CD4-positive, alpha-beta T cell treated with Interleukin-2 at 100 ng/mL for 4 hours (primary cell): ENCODE results near the gene RERE.

Experiments used
- DNase-seq: peaks from one replicate; pipeline ENCODE4 v3.0.0-alpha.2; 2020; ENCODE audit warnings: low spot score

Gene RERE

GRCh38 chr1:8817412-8818324 lies at the start of gene RERE:
TSS of gene RERE (minus strand) at chr1:8817640.
- peak; percentile 96 for DNase-seq

DNA sequence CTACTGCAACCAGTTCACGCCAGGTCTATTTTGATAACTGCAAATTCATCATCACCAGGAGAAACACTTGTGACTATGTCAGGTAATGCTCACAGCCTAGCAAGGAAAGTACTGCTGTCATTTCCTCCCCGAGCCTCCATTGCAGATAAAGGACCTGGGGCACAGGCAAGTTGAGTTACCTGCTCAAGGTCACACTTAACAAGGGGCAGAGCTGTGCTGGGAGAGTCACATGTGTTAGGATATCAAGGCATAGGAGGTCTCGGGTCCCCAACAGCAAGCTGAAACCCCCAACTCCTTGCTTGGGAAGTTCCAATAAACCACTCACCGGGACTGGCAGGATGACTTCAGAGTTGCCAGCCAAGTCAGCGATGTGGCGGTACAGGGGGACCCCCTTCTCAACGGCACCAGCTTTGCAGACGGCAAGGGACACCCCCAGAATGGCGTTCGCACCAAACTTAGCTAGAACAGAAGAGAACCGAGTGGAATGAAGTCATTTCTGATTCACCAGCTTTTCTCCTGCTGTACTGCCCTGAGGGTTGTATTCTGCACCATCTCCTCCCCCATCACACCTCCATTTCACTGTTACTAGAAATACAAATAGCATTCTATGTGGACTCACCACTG lies 49.5 kb upstream of the RERE start:
- no peak for DNase-seq

GRCh38 chr1:8866173-8866791 lies 48.8 kb upstream of the RERE start:
- DNase-seq = no peak

DNA sequence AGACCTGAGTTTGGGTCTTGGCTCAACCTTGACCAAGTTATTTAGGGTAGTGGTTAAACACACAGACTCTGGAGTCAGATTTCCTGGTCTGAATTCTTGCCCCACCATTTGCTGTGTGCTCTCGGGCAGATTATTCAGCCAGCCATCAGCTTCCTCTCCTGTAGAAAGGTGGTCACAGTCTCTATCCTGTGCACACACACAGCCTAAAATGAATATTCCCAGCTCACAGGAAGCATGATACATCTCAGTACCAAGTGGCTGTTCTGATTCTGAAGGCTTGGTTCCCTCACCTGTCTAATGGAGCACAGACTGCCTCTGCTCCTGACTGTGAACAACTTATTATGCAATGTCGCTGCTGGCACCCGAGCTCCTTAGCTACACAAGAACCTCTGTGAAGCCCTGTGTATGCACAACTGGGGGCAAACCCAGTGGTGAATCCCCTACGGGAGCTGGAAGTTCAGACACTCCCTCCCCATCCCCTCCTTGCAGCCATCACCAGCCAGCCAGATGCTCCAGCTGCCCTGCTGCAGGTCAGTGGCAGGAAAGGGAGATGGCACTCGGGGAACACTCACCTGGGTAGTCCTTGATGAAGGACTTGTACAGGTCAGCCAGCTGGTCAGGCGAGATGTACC lies 47.4 kb upstream of the RERE start:
- no peak for DNase-seq

DNA sequence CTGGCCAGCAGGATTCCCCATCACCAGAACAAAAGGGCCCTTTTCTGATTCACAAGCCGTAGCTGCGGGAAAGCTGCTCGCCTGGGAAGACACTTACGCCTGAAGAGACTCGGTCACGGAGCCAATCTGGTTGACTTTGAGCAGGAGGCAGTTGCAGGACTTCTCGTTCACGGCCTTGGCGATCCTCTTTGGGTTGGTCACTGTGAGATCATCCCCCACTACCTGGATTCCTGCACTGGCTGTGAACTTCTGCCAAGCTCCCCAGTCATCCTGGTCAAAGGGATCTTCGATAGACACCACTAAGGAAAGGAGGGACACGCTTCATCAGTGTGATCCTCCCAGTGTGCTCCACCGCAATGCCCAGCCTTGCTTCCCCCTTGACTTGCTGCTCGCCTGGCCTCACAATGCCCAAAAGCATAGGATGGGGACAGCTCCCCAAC lies 46.4 kb upstream of the RERE start:
- DNase-seq = no peak

DNA sequence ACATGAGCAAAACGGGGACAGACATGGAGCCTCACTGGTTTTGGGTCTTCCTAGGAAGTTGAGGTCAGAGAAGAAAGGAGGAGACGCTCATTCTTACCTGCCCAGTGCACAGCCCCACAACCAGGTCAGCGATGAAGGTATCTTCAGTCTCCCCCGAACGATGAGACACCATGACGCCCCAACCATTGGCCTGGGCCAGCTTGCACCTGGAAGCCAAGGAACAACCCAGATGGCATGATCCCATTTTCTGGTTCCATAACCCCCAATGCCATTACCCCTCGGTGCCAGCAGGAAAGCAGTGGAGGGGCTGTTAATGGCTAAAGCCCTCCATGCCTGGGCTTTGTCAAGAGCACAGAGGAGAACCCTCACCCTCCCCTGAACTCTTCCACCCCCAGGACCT lies 45.7 kb upstream of the RERE start:
- DNase-seq = no peak

- DNase-seq = peak; percentile 64
Measured at GRCh38 chr1:8862528-8862927, 45.1 kb upstream of the RERE start.

- DNase-seq = no peak
Measured at GRCh38 chr1:8860738-8861516, 43.5 kb upstream of the RERE start.

- peak; percentile 71 for DNase-seq
Measured at GRCh38 chr1:8858888-8859706, 41.7 kb upstream of the RERE start.

GRCh38 chr1:8858112-8858668 lies 40.8 kb upstream of the RERE start:
- peak; percentile 16 for DNase-seq

- DNase-seq = no peak
Measured at GRCh38 chr1:8856689-8857412, 39.4 kb upstream of the RERE start.

DNA sequence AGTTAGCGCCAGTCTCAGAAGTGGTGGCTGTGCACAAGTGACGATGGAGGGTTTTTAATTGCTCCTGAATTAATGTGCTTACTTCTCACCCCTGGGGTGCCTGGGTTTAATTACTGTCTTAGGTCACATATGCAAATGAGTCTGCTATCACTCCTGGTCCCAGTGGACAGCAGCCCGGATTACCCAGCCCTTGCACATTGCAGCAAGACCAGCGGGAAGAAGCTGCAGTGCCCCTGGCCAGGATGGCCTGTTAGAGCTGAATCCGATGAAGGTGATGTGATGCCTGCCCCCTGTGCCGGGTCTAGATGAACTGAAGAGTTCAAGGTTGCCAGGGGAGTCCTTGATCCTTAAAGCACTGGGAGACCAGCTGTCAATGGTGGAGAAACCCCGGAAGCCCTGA lies 36.8 kb upstream of the RERE start:
- DNase-seq = no peak

- no peak for DNase-seq
Measured at GRCh38 chr1:8851060-8851459, 33.6 kb upstream of the RERE start.

GRCh38 chr1:8848663-8849386 lies 31.4 kb upstream of the RERE start:
- DNase-seq = peak; percentile 71

DNA sequence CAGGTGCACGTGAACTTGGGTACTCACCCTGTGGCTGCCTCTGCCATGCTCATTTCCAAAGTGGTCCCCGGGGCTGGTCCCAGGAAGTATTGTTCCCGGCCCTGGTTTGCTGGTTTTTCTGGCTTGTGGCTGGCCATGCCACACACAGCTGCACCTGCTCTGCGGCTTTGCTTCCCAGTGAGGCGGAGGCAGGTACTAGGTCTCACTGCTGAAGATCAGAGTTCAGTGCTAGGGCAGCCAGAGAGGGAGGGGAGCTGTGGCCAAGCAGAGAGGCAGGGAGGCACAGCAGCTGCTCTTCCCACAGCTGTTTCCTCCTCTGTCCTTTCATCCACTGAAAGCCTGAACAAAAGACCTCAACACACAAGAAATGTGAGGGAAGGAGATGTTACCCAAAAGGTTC lies 30.6 kb upstream of the RERE start:
- no peak for DNase-seq

DNA sequence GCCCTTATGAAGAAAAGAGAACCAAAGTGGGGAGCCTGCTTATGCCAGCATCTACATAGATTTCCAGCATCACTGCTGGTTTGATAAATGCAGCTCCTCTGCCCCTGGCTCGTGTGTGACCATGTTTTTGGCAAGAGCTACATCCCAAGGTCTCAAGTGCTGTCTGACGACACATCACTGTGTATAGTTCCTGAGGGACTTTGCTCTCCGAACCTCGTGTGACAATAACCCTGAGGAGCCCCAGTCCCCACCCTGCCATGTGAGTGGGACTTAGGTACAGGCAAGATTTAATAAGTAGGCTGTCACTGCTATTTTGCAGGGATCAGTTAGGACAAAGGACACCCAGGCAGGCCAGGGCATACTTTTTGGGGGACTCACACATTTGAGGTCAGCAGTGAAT lies 28.8 kb upstream of the RERE start:
- DNase-seq = no peak

DNA sequence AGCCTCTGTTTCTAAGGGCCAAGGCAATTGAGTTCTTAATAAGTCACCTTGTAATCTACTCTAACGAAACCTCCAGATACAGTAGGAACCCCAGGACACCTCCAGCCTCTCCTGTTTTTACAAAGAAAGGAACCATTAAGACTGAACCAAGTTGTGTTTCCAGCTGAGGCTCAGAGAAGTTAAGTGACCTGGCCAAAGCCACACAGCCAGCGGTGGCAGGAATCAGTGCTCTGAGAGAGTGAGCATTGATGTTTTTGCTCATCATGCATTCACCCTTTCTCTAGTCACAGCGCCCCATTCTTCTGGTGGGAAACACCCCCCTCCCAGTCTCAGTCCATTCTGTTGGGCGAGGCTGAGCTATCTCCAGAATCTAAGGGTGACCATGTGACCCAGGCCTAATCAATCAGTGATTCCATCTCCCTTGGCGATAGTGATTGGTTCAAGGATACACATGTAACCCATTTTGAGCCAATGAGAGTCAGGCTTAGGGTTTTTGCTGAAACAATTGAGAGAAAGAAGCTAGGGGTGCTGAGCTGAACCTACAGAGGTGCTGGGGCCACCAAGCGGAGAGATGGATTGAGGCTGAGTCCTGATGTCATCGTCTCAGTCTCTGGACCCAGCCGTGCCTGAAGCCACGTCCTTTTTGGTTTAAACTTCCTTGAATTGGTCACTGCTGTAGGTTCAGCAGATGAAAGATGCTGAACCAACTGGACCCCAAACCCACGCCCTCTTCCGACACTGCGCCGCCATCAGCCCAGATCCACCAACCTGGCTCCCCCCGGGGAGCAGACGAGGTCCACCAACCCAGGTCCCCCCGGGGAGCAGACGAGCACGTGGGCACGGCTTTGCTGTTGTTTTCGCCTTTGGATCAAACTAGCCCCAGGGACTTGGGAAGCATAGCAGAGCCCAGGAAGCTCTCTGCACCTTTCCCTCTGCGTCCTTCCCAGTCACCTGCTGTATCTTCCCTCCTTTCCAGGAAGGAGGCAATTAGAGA lies 28.0 kb upstream of the RERE start:
- DNase-seq = no peak

DNA sequence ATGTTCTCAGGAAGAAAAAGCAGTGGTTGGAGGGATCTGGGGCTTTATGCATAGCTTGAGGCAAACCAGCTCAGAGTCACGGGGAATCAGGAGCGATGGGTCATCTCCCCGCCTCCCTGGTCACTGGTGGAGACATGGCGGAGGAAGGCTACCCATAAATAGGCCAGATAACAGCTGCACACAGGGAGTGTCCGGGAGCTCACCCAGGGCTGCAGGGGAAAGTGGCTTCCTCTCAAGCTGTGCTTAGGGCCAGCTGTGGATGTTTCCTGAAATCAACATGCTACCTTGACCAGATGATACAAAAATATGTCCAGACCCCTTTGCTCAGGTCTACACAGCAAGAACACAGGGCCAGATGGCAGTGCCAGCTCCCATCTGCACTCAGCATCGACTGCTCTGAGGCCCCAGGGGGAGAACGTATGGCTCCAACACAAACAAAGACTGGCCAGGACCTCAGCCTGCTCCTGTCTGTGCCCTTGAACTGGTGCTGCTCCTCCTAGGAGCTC lies 27.1 kb upstream of the RERE start:
- DNase-seq = no peak
